Fibroblast of the aortic adventitia (primary cell): ENCODE measurements around the gene CYP26B1. TPM values are rescaled to one million over a fixed set of nuclear protein-coding genes. Genes with fewer than 3 reads are reported as not detected.

Source experiments
- DNase-seq: peaks from one replicate; pipeline ENCODE4 v3.0.0-alpha.2; 2010; ENCODE audit warnings: low read depth
- H3K4me3 ChIP-seq: 2 replicates; pipeline ENCODE4 v1.5.1; 2011; ENCODE audit warnings: low read depth, mild to moderate bottlenecking, control low read depth, low read length, moderate library complexity
- CTCF ChIP-seq: IDR thresholded peaks from 2 replicates; pipeline ENCODE4 v1.5.1; 2011; ENCODE audit warnings: mild to moderate bottlenecking, low read length, control low read depth, inconsistent platforms; ENCODE audit not compliant: insufficient read depth
- total RNA-seq: library from RNA; depleted of rRNA; stranded (reverse); fragments of >200 nt; gene quantifications from 2 replicates; pipeline ENCODE4 v1.2.3, GENCODE V29; 2012; ENCODE audit warnings: low replicate concordance

The CYP26B1 gene
- total RNA-seq, 1 donor: 2.5 TPM

- no peak for TF ChIP-seq CTCF
- DNase-seq: no peak
- H3K4me3 ChIP-seq: no peak overlapping the region
These were observed 23.3 kb downstream of the CYP26B1 start for GRCh38 chr2:72124376-72124775.

GRCh38 chr2:72121153-72121552 is 26.5 kb downstream of the CYP26B1 start:
- no peak for TF ChIP-seq CTCF
- no peak overlapping the region for H3K4me3 ChIP-seq
- DNase-seq: no peak

GRCh38 chr2:72118951-72119350 is 28.7 kb downstream of the CYP26B1 start:
- DNase-seq: no peak
- no peak for TF ChIP-seq CTCF
- H3K4me3 ChIP-seq: no peak overlapping the region

- no peak for TF ChIP-seq CTCF
- no peak for DNase-seq
These were observed 29.3 kb downstream of the CYP26B1 start for GRCh38 chr2:72118386-72118785.

GRCh38 chr2:72117718-72118117 is 29.9 kb downstream of the CYP26B1 start:
- H3K4me3 ChIP-seq: no peak overlapping the region
- no peak for DNase-seq
- TF ChIP-seq CTCF: no peak

More at GRCh38 chr2:72118386-72118785, 29.3 kb downstream of the CYP26B1 start:
- no peak overlapping the region for H3K4me3 ChIP-seq

GRCh38 chr2:72117029-72117428 is 30.6 kb downstream of the CYP26B1 start:
- H3K4me3 ChIP-seq: no peak overlapping the region
- DNase-seq: no peak
- no peak for TF ChIP-seq CTCF

GRCh38 chr2:72116081-72116533 is 31.6 kb downstream of the CYP26B1 start:
- no peak overlapping the region for H3K4me3 ChIP-seq
- no peak for DNase-seq
- TF ChIP-seq CTCF: peak; percentile 43
